Measurements from ENCODE around the gene CMIP. TPM values are rescaled to one million over a fixed set of nuclear protein-coding genes. Genes with fewer than 3 reads are reported as not detected.

Gene CMIP
- polyA plus RNA-seq, 1 donor: 44.3 TPM

DNA sequence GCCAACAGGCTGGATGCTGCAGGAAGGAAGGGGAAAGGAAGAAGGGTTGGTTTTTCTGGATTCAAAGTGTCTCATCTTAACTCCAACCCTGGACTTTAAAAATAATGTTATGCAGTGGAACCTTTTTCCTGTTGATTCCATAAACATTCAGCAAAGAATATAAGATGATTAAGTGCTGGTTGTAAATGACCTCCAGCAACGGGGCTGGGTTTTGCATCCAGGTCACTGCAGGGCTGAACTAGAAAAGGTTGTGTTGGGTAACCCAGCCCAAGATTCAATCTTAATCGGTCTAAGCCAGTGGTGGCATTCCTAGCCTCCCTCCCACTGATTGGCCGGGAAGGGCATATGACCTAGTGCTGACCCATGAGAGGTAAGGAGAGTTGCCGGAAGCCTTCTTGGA, 300.3 kb downstream of the CMIP start:
- no peak for DNase-seq

DNA sequence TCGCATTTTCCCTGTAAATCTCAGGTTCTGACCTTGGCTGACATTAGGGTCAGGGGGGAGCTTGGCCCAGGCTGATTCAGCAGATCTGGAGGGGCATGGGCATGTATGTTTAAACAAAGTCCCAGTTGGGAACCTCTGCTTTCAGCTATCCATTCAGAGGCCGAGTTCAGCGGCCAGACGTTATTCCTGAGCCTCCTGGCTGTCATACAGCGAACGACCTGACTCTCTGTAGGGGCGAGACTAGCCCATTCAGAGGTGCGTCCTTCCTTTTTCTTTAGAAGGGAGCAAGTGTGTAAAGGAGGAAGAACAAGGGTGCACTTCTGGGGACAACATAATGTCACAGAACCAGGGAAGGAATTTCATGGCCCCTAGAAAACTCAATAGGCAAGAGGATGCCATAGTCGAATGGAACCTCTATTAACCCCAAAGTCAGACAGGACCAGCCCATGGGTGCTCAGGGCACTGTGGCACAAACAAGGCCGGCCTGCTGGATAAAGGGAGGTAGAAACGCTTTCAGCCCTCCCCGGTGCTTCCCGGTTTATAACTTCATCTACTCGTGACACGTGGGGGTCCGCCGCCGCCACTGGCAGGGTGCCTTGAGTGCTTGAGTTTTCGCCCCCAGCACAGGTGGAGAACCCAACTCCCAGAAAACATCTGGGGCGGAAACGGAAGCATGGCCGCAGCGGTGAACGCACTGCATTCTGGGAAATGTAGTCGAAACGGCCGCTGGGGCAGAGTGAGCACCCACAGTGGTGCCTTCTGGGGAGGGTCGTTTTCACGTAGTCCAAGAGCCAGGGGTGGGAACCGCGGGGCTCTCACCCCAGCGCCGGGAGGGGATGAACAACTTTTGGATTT, 301.3 kb downstream of the CMIP start:
- DNase-seq: peak; percentile 63

DNA sequence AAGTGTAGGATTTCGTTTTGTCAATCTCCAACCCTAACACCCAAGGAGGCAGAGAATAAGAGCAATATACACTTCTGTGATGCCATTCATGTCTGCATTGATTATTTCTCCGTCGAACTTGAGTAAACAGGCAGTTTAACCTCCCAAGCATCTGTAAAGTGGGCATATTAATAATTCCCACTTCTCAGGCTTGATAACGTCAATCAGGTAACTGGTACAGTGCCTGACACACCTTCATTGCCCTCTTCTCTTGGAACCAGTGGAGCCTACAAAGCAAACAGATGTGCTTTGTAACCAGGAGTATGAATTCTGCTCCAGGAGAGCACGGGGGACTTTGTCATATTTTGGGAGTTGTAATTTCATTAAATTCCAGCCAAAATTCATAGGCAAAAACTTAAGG, 302.0 kb downstream of the CMIP start:
- no peak for DNase-seq

DNA sequence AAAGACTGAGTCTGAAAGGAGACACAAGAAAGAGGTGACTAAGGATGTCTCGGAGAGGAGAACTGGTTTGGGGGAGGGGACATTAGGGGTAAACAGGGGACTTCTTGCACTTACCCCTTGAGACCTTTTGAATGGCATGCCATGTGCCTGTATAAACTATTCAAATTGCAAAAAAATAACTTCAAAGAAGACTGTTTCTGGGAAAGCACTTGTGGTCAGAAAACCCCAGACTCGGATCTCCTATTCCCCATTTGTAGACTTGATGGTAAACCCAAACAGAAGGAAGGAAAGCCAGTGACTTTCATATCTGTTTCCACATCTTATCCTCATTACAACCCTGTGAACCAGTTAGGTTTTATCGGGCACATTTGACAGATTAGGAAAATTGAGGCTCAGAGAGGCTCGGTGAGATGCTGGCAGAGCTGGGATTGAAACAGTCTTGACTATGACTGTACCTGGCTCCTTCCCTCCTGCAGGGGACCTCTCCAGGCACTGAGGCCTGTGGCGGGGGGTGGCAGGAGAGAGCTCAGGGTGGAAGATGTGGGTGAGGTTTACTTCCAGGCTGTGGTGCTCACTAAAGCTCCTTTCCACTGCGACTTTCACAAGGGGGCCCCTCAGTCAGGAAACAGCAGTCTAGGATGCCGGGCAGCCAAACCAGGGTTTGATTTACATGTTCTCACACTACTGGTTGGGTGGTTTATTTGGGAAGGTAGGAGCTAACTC, 304.0 kb downstream of the CMIP start:
- no peak for DNase-seq

DNA sequence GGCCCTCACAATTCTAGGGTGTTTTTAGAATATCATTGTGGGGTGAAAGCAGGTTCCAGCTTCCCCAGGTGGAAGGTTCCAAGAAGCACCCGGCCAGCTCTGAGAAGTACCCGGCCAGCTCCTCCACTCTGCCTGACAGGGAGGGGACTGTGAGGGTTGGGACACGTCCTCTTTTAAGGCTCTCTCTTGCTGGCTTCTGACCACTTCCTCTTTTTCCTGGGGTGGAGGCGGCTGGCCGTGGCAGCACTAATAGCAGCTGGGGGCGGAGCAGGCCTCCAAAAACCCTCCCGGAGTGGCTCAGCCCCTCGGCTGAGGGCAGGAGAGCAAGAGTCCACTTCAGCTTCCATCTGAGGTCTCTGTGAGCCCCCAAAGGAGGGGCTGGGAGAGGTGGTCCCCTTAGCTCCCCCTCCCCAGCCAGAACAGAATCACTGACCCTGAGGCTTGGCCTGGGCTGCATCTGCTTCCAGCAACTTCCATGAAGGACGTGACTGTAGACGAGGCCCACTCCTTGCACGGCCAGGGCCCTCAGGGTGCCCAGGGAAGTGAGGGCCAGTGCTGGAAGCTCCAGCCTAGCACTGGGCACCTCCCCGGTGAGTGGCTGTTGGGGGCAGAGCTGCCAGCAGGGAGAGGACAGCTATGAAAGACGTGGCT, 307.7 kb downstream of the CMIP start:
- DNase-seq: no peak

DNA sequence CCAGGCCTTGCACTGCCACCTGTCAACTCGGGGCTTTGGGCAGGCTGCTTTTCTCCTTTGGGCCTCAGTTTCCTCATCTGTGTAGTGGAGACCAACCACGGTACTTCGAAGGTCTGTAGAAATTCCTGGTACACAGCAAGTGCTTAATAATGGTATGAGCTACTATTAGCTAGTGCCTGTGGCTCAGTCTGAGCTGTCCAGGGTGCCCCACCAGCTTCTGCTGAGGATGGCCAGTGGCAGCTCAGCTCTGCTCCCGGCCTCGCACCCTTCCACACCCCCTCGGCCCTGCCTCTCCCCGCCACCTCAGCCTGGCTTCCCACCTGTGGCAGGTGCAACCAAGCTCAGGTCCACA, 308.2 kb downstream of the CMIP start:
- DNase-seq: no peak

DNA sequence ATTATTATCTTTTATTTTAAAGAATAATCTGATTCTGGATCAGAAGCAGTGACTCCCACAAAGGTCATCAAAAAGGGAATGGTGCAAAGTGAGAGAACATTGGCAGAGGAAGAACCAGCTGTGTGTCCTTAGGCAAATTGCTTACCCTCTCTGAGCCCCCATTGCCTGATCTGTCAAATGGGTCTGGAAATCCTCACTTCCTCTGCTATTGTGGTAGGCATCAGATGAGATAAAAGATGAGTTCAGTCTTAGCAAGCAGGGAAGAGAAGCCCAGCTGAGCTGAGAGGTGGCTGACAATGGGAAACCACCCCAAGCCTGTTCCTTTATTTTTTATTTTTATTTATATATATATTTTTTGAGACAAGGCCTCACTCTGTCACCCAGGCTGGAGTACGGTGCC, 310.2 kb downstream of the CMIP start:
- no peak for DNase-seq

DNA sequence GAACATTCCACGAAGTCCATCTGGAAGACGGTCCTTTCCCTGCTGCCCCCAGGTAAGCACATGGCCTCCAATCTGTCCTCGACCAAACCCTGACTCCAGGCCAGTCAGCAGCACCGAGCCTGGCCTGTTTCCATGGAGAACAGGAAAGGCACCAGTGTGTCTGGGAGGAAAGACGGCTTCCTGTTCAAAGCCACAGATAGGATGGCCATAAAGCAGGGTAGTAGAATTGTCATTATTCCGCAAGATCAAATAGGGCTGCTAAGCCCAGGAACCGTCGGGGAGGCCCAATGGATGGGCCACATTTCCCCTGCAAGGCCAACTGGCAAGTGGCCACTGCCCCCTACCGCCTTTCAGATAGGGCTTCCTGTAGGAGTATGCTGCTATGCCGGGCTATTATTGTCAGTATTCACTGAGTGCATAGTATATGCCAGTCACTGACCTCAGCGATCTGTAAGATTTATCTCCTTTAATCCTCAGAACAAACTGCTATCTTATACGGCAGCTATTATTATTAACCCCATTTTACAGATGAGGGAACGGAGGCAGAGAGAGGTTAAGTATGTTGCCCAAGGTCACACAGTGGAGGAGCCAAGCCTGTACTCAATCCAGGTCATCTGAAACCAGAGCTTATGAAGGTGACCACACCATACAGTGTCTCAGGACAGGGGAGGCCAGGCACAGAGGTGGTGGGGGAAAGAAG, 311.5 kb downstream of the CMIP start:
- DNase-seq: no peak

DNA sequence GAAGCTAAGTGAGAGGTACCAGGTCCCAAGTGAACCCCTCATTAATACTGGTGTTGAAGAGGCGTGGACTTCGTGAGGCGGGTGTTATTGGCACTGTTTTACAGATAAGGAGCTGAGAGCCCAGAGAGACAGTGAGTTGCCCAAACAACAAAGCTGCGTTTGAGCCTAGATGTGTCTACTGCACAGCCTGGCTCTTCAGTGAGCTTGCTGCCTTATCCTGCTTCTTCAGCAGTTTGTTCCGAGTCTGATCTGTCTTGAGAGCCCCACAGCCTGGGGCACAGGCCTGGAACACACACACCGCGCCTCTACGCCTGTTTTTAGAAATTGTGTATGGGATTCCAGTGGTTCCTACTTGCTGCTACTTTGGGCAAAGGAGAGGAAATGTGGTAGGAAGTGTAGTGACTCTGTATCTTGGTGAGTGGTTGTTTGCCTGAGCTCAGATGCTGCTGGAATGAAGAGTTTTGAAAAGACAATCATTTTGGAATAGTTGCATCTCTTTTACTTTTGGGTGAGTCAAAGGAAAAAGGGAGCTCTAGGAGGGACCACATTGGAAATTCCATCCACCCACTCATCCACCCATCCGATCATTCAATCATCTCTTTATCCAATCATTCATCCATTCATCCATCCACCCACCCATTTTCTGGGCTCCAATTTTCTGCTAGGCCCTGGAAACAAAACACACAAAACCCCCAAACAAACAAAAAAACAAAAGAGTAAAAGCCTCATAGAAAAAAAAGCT, 312.2 kb downstream of the CMIP start:
- no peak for DNase-seq

DNA sequence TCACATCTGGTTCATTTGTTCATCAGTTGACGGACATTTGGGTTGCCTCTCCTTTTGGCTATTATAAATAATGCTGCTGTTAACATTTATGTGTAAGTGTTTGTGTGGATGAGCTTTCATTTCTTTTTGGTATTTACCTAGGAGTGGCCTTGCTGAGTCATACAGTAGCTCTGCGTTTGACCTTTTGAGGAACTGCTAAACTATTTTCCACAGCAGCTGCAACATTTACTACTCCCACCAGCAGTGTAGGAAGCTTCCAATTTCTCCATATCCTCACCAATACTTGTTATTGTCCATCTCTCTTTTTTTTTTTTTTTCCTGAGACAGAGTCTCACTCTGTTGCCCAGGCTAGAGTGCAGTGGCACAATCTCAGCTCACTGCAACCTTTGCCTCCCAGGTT, 313.8 kb downstream of the CMIP start:
- DNase-seq: no peak

Other genes starting within 250 kb of the CMIP start
- gene BCO1, start 206.1 kb upstream of the CMIP start, polyA plus RNA-seq (ENCODE audit: insufficient read length): 2.8 TPM
- 3.6 TPM for gene GAN, start 129.8 kb upstream of the CMIP start, polyA plus RNA-seq (ENCODE audit: insufficient read length)